T47D (cell line): ENCODE results near the gene GPC5.

Experiments
- DNase-seq, 2 experiments: peaks; one replicate each; pipeline versions ENCODE4 v3.0.0 to v3.0.0-alpha.2; 2011 to 2012; ENCODE audit warnings: low read depth in 1 of 2, low spot score in 1 of 2
- JUND ChIP-seq: IDR thresholded peaks from 2 replicates; pipeline ENCODE4 v1.6.1; 2012; ENCODE audit warnings: low read depth
- in situ Hi-C: cut with HindIII; loops from 2 replicates; pipeline ENCODE4 v1.10.0; 2016; ENCODE audit warnings: low sequenced_read_pairs, low pct_unique_long_range_greater_than_20kb

The GPC5 gene

DNA sequence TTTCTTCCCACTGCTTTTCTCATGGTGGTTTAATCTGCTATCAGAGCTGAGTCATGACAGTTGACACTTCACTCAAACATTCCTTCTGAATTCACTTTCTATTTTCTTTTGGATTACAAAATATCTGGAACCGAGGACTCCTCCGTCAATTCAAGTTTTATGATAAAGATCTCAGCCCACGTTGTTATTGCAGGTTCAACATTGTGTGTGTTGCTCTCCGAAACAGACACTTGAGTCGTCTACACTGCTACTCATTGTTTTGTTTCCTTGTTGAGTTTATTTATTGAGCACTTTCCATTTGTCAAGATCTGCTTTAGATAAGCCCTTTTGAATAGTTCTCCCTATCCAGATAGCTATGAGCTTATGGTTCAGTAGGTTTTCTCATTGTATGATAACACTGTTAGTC, 1192.1 kb downstream of the GPC5 start:
- TF ChIP-seq JUND: no peak
- in situ Hi-C loops: no loop called here
- no peak for DNase-seq

DNA sequence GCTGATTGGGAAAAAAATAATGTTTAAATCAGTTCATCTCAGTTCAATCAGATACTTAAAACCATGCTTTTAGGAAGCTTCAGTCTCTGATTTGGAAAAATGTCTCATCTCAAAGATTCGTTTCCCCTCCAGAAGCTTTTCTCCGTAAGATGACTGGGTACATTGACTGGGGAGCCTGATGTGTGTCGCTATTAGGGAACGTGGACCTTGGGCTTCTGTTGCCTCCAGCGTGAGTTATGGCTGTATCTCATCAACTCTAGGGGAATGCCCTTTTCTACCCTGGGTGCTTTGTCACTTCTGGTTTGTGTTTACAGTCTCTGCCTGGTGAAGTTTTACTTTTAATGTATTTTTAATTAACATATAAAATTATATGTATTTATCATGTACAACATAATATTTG, 1192.7 kb downstream of the GPC5 start:
- DNase-seq: no peak
- in situ Hi-C loops: no loop called here
- no peak for TF ChIP-seq JUND

DNA sequence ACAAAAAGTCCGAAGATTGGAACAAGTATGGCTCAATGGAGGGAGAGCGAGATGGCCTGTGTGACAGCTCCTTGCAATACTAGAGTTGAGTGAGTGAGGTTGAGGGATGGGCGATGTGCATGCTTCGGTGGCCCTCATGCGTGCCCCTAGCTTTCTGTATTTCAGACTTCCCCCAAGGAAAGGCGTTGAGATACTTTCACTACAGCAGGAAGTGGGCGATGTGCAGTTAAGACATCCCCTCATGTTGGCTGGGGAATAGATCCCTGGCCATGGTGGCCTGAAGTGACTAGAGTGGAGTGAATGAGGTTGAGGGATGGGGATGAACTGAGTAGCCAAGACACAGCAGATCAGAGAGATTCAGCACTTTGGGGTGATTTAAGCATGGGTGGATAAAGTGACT, 1194.3 kb downstream of the GPC5 start:
- in situ Hi-C loops: no loop called here
- no peak for TF ChIP-seq JUND
- DNase-seq: no peak

DNA sequence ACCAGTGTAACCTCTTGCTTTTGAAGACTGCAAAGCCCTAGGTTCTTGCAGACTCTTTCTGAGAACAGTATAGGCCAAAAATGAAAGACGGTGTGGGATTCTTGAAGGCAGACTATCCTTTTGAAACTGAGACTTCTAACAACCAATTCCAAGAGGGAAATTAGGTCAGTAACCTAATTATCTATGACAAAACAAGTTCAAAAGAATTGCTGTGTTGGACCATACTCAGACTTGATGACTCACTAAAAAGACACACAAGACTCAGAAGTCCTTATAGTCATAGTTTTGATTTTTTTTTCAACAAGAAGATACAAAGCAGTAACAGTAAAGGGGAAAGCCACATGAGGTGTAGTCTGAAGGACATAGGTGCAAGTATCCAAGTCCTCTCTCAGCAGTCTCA, 1204.1 kb downstream of the GPC5 start:
- in situ Hi-C loops: no loop called here
- no peak for DNase-seq
- TF ChIP-seq JUND: no peak

DNA sequence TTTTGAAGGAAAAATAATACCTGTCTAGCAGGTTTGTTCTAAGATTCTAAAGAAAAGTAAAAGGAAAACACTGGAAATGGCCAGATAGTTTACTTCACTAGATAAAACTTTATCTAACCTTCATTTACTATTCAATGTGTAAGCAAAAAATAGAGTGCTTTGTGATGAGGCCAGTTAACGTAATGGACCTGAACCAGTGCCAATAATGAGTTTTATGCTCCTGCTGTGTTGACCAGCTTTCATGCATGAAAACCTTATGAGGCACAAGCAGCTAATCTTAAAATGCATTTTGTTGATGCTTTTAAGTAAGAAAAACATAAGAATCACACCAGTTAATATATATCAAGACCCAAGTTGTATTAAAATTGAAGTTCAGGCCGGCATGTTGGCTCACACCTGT, 1211.0 kb downstream of the GPC5 start:
- in situ Hi-C loops: no loop called here
- DNase-seq: no peak
- no peak for TF ChIP-seq JUND

DNA sequence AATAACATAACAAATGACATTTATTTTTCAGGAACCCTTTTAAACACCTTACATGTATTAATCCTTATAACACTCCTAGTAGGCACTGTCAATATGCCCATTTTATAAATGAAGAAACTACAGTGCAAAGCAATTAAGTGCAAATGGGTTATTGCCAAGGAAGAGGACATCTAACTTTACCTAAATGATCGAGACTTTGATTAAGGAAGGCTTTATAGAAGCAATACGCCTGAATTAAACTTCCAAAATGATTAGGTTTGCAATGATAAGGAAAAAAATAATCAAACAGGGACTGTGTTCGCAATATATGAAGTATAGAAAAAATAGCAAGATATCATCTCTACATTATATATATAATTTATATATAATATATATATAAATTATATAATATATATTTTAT, 1214.5 kb downstream of the GPC5 start:
- DNase-seq: no peak
- in situ Hi-C loops: no loop called here
- TF ChIP-seq JUND: no peak

DNA sequence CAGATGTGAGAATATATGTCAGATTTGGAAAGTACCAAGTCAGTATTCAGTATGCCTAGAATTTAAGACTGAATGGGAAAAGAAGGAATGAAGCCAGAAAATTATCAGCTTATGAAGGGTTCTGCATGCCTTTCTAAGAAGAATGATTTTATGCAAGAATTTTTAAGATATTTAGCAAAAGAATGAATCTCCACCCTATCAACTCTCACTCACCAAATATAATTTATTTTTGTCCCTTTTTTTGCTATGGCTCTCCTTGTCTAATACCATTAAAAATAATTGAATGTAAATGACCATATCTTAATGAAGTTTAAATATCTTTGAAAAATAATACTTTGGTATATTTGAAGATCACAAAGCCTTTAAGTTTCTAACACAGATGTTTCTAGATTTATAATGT, 1215.5 kb downstream of the GPC5 start:
- no peak for TF ChIP-seq JUND
- in situ Hi-C loops: no loop called here
- no peak for DNase-seq

DNA sequence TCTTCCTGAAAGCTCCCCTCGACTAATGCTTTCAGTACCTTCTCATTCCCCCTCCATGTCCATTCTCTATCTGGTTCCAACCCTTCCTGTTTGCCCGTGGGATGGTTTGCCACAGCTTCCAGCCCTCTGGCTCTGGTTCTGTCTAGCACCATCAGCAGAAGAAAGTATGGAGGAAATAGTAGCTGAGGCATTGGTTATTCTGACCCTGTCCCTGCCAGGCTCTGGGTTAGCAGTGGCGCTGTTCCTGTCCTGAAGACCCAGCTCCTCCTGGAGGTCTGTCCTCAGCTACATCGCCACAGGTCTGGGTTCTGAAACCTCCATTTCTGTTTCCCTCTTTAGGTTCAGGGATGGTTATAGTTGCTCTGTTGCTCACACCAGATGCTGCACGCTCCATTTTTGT, 1223.6 kb downstream of the GPC5 start:
- DNase-seq: no peak
- in situ Hi-C loops: no loop called here
- no peak for TF ChIP-seq JUND

DNA sequence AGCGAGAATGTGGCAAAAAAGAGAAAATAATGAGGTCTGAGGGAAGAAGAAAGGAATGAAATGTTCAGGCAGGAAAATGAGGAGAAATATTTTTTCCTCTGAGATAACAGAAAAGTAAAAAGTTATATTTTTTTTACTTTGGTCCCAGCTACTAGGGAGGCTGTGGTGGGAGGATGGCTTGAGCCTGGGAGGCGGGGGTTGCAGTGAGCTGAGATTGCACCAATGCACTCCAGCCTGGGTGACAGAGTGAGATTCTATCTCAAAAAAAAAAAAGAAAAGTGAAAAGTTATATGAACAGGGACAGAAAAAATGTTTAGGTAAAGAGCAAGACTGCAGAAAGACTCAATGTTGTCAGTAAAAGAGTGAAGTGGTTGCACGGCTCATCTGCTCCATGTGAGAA, 1224.5 kb downstream of the GPC5 start:
- no peak for DNase-seq
- in situ Hi-C loops: no loop called here
- TF ChIP-seq JUND: no peak

DNA sequence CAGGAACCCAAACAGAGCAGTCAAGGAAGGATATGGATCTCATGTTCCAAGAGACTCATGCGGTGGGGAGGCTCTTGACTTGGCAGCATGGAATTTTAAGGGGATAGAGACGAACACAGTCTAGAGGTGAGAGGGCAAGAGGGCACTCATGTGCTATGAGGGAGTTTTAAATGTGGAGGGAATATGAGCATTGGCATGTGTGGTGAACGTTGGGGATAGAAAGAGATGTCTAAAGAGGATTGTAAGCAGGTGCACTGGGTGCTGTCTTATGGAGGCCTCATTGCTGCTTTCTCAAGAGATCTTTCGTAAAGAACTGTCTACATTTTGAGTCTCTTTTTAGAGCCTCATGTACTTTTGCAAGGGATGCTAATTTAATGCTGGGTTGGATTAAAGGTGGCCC, 1227.9 kb downstream of the GPC5 start:
- DNase-seq: no peak
- TF ChIP-seq JUND: no peak
- in situ Hi-C loops: no loop called here

DNA sequence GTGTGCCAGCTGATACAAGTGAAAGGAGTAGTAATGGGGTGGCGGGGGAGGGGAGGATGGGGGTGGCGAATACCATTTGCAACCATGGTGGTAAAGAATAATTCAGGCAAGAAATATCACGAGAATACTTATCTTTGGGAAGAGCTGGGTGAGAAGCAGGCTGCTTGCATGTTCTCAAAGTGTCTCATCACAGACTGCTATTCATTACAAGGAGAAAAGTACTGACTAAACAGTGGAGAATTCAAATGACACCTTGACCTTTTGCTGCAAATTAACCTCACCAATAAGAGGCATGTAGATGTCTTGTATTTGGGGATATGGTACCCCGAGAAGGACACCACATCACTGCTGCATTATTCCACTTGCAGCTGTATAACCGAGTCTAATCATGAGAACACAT, 1242.5 kb downstream of the GPC5 start:
- in situ Hi-C loops: no loop called here
- TF ChIP-seq JUND: no peak
- DNase-seq: no peak

DNA sequence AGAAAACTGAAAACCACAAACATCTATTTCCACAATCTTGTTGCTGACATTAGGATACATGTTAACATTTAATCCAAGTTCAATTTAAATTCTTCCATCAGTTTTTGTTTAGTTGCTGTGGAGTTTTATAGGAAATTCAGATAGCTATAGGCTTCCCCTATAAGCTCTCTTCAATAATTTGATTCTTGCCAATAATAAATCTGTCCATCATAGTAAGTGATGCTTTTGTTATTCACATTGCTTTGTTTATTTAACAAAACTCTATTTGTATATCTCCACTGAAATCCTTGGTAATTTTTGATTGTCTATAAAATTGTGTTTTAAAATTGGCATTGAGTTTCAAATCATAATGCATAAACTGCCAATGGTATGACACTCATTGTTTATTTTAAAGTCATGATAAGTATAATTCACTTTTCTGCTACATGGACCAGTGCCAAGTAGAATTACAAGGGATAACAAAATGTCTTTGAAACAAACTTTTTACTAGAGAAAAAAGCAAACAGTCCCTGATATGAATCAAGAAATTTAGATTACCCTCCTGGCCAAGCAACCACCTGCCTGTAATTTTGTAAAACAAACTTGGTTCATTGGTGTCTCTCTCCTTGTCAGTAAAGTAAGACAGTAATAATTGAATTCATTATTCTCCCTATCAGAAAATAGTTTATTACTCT, 1250.9 kb downstream of the GPC5 start:
- no peak for TF ChIP-seq JUND
- DNase-seq: no peak
- in situ Hi-C loops: no loop called here

DNA sequence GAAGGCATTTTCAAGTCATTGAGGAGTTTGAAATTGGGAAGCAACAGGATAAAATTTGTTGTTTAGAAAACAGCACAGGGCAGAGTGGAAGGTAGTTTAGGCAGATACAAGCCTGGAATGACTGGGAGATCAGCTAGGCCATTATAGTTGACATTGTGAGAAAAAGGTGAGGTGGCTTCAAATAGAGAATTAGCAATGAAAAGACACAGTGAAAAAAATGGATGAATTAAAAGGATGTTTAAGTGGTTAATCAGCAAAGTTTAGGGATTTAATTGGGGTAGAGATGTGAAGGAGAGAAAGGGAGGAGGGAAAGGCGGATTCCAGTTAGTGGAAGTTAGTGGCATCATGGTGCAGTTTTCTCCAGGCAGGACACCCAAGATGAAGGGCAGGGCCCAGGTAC, 1257.7 kb downstream of the GPC5 start:
- in situ Hi-C loops: no loop called here
- no peak for TF ChIP-seq JUND
- DNase-seq: no peak

DNA sequence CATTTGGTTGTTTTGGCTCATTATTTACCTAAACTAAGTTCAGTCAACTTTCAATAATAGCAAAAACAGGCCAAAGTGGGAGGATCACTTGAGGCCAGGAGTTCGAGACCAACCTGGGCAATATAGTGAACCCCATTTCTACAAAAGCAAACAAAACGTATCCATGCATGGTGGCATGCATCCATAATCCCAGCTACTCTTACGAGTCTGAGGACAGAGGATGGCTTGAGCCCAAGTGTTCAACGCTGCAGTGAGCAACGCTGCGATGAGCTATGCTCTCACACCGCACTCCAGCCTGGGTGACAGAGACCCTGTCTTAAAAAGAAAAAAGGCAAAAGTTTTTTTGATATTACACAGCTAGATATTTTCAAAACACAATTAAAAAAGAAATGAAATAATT, 1258.2 kb downstream of the GPC5 start:
- no peak for DNase-seq
- no peak for TF ChIP-seq JUND
- in situ Hi-C loops: no loop called here

DNA sequence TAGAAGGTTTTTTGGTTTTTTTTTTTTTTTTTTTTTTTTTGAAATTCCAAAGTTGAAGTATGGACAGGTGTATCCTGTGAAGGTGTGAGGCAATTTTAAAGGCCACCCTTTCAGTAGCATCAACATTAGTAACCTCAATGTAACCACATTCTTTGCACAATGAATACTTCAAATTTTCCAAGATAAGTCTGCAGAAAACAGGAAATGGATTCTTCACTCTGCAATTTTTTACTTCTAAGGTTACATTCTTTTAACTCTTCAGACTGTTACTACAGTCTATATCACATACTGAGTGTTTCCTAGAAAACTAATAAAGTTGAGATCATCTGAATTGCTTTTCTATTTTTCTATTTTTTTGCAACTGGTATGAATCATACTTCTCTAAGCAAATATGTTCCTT, 1259.1 kb downstream of the GPC5 start:
- DNase-seq: no peak
- in situ Hi-C loops: no loop called here
- TF ChIP-seq JUND: no peak
